ENCODE data around the gene CDHR1. TPM values are rescaled to one million over a fixed set of nuclear protein-coding genes. Genes with fewer than 3 reads are reported as not detected.

Gene CDHR1
- polyA plus RNA-seq, 1 experiment, result not detected

- CTCF ChIA-PET, result interaction anchor here (0.8 to 1.6 kb wide), 4 partner anchors 10 to 20 kb away, joined by 3 to 6 read pairs (median 4); no protein-coding TSS in a partner anchor
- TF ChIP-seq CTCF (IDR thresholded peaks at IDR 0.05; ENCODE audit: insufficient read depth, low read depth, low read length), result no peak
- H3K4me3 ChIP-seq (ENCODE audit: low read depth, low read length), result no peak overlapping the region
Observed at GRCh38 chr10:84247496-84247895, 53.2 kb downstream of the CDHR1 start.

GRCh38 chr10:84248794-84249193 is 54.5 kb downstream of the CDHR1 start:
- no peak overlapping the region for H3K4me3 ChIP-seq (ENCODE audit: low read depth, low read length)
- POLR2A ChIA-PET, result no interaction called here
- DNase-seq (ENCODE audit: low read depth), result no peak
- no peak for TF ChIP-seq CTCF (IDR thresholded peaks at IDR 0.05; ENCODE audit: insufficient read depth, low read depth, low read length)
- CTCF ChIA-PET, result interaction anchor here (0.9 to 1.6 kb wide), 3 partner anchors 16 to 289 kb away, joined by 3 to 6 read pairs (median 4); no protein-coding TSS in a partner anchor
- peaks cover 2% of the 10 kb centered on the region for H3K27me3 ChIP-seq (ENCODE audit: control insufficient read depth, insufficient read depth, low read length)
- no peaks in the 10 kb centered on the region for H3K36me3 ChIP-seq (ENCODE audit: control insufficient read depth, insufficient read depth, low read length)

More at GRCh38 chr10:84247496-84247895, 53.2 kb downstream of the CDHR1 start:
- Histone ChIP-seq H3K27me3 (ENCODE audit: control insufficient read depth, insufficient read depth, low read length) (no peaks in the 10 kb centered on the region; the same call in none of the 2 replicates), H3K36me3 (ENCODE audit: control insufficient read depth, insufficient read depth, low read length) (no peaks in the 10 kb centered on the region)
- no peak for DNase-seq (ENCODE audit: low read depth)
- POLR2A ChIA-PET, result no interaction called here

- ChIA-PET CTCF (interaction anchor here (1.1 to 1.6 kb wide), 3 partner anchors 10 to 283 kb away, joined by 4 to 5 read pairs (median 4); partner anchors contain the start of gene RGR), POLR2A (no interaction called here)
Observed at GRCh38 chr10:84254552-84255478, 60.5 kb downstream of the CDHR1 start.

GRCh38 chr10:84256510-84257342 is 62.4 kb downstream of the CDHR1 start:
- peak; percentile 61 for TF ChIP-seq CTCF (IDR thresholded peaks at IDR 0.05; ENCODE audit: insufficient read depth, low read depth, low read length)
- Histone ChIP-seq H3K36me3 (ENCODE audit: control insufficient read depth, insufficient read depth, low read length) (no peaks in the 10 kb centered on the region), H3K4me3 (ENCODE audit: low read depth, low read length) (no peak overlapping the region), H3K27me3 (ENCODE audit: control insufficient read depth, insufficient read depth, low read length) (peaks cover 7% of the 10 kb centered on the region; the same call in 1 of the 2 replicates)
- ChIA-PET POLR2A (no interaction called here), CTCF (interaction anchor here (0.6 to 2.1 kb wide), 5 partner anchors 10 to 1974 kb away, joined by 3 to 7 read pairs (median 3); no protein-coding TSS in a partner anchor)
- DNase-seq (ENCODE audit: low read depth), result no peak

More at GRCh38 chr10:84254552-84255478, 60.5 kb downstream of the CDHR1 start:
- H3K4me3 ChIP-seq (ENCODE audit: low read depth, low read length), result no peak overlapping the region
- H3K36me3 ChIP-seq (ENCODE audit: control insufficient read depth, insufficient read depth, low read length), result no peaks in the 10 kb centered on the region
- H3K27me3 ChIP-seq (ENCODE audit: control insufficient read depth, insufficient read depth, low read length), result peaks cover 2% of the 10 kb centered on the region; the same call in 1 of the 2 replicates
- no peak for DNase-seq (ENCODE audit: low read depth)
- TF ChIP-seq CTCF (IDR thresholded peaks at IDR 0.05; ENCODE audit: insufficient read depth, low read depth, low read length), result no peak

All from BJ (cell line).